ENCODE results near the gene ALK. TPM values are rescaled to one million over a fixed set of nuclear protein-coding genes. Genes with fewer than 3 reads are reported as not detected.

Gene ALK
- total RNA-seq, 1 donor from 2014 or later = 0.14 TPM

GRCh38 chr2:29487967-29488555 is 433.3 kb downstream of the ALK start:
- Histone ChIP-seq H3K4me3 (no peak overlapping the region), H3K9me3 (replicated peaks) (no peaks in the 10 kb centered on the region), H3K36me3 (no peaks in the 10 kb centered on the region), H3K27me3 (ENCODE audit: low read depth) (no peaks in the 10 kb centered on the region), H3K4me1 (no peaks in the 10 kb centered on the region), H3K27ac (replicated peaks) (no peak overlapping the region)
- no peak for DNase-seq
- intact Hi-C loops (cut with micrococcal nuclease) = no loop called here
- no peak for TF ChIP-seq CTCF (IDR thresholded peaks at IDR 0.05; ENCODE audit: borderline replicate concordance)

- H3K4me1 ChIP-seq = no peaks in the 10 kb centered on the region
- TF ChIP-seq CTCF (IDR thresholded peaks at IDR 0.05; ENCODE audit: borderline replicate concordance) = no peak
- H3K27me3 ChIP-seq (ENCODE audit: low read depth) = no peaks in the 10 kb centered on the region
- no peak overlapping the region for H3K4me3 ChIP-seq
- DNase-seq = no peak
- no peaks in the 10 kb centered on the region for H3K36me3 ChIP-seq
- no peak overlapping the region for H3K27ac ChIP-seq (replicated peaks)
- intact Hi-C loops (cut with micrococcal nuclease) = no loop called here
- H3K9me3 ChIP-seq (replicated peaks) = no peaks in the 10 kb centered on the region
Measured at GRCh38 chr2:29485631-29486030, 435.8 kb downstream of the ALK start.

- intact Hi-C loops (cut with micrococcal nuclease) = no loop called here
- no peaks in the 10 kb centered on the region for H3K9me3 ChIP-seq (replicated peaks)
- no peak for TF ChIP-seq CTCF (IDR thresholded peaks at IDR 0.05; ENCODE audit: borderline replicate concordance)
- no peak overlapping the region for H3K27ac ChIP-seq (replicated peaks)
- DNase-seq = no peak
- H3K4me3 ChIP-seq = no peak overlapping the region
- H3K4me1 ChIP-seq = no peaks in the 10 kb centered on the region
- H3K27me3 ChIP-seq (ENCODE audit: low read depth) = no peaks in the 10 kb centered on the region
- H3K36me3 ChIP-seq = no peaks in the 10 kb centered on the region
Measured at GRCh38 chr2:29485117-29485516, 436.3 kb downstream of the ALK start.

- no peak for TF ChIP-seq CTCF (IDR thresholded peaks at IDR 0.05; ENCODE audit: borderline replicate concordance)
- H3K27ac ChIP-seq (replicated peaks) = no peak overlapping the region
- H3K36me3 ChIP-seq = no peaks in the 10 kb centered on the region
- no peak overlapping the region for H3K4me3 ChIP-seq
- DNase-seq = no peak
- H3K27me3 ChIP-seq (ENCODE audit: low read depth) = peaks cover 6% of the 10 kb centered on the region
- H3K9me3 ChIP-seq (replicated peaks) = no peaks in the 10 kb centered on the region
- H3K4me1 ChIP-seq = no peaks in the 10 kb centered on the region
- intact Hi-C loops (cut with micrococcal nuclease) = no loop called here
Measured at GRCh38 chr2:29482867-29483266, 438.5 kb downstream of the ALK start.

GRCh38 chr2:29482348-29482747 is 439.0 kb downstream of the ALK start:
- no peak for DNase-seq
- Histone ChIP-seq H3K36me3 (no peaks in the 10 kb centered on the region), H3K4me3 (no peak overlapping the region), H3K27ac (replicated peaks) (no peak overlapping the region), H3K27me3 (ENCODE audit: low read depth) (peaks cover 6% of the 10 kb centered on the region), H3K9me3 (replicated peaks) (no peaks in the 10 kb centered on the region), H3K4me1 (no peaks in the 10 kb centered on the region)
- TF ChIP-seq CTCF (IDR thresholded peaks at IDR 0.05; ENCODE audit: borderline replicate concordance) = no peak
- intact Hi-C loops (cut with micrococcal nuclease) = no loop called here

All from left ventricle myocardium inferior (tissue), 1 donor.